Measurements from ENCODE around the gene RBMXL2.

The RBMXL2 gene

DNA sequence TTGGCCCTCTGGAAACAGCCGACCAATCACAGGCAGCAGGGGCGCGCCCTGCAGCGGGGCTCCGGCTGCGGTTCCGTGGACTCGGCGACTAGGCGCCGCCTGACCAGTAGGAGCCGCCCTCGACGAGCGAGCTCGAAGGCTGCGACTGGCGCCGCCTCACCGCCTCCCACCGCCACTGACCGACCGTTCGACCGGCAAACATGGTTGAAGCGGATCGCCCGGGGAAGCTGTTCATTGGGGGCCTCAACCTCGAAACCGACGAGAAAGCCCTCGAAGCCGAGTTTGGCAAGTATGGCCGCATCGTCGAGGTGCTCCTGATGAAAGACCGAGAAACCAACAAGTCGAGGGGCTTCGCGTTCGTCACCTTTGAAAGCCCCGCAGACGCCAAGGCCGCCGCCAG is at the start of gene RBMXL2:
RBMXL2 (plus strand) TSS at position 78 of the 400 bp plus-strand sequence; CDS start at position 201, 123 bp downstream.
- DNase-seq (ENCODE audit: low spot score): no peak

DNA sequence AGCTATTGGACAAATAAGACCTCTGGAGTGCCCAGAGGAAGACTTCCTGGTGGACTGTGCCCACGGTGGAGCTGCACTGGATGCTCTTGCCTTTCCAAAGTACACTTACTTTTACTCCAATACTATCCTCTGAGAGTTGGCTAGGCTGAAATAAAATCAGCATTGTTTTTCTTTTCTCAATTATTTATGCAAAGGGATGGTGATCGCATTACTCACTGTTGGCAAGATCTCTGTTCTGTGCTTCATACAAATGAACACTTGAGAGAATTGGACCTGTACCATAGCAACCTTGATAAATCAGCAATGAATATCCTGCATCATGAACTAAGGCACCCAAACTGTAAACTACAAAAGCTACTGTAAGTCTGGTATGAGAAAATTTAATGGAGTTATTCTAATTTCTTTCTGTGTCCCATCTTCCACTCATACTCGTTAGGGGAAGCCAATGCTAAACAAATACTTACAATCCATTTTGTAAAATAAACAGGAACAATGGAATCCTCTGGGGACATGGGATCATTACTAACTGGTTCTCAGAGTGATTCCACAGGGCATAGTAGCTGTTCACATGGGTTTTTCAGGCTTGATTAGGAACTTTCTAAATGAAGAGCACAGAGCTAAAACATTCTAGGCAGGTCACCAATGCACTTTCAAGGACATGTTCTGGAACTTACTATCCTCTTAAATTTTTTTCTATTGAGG is 42.2 kb upstream of the RBMXL2 start:
- peak; percentile 5 for DNase-seq (ENCODE audit: low spot score)

- DNase-seq (ENCODE audit: low spot score): no peak
Observed at GRCh38 chr11:7050191-7050590, 38.6 kb upstream of the RBMXL2 start.

- no peak for DNase-seq (ENCODE audit: low spot score)
Observed at GRCh38 chr11:7056828-7057513, 31.8 kb upstream of the RBMXL2 start.

- DNase-seq (ENCODE audit: low spot score): no peak
Observed at GRCh38 chr11:7057641-7058040, 31.2 kb upstream of the RBMXL2 start.

GRCh38 chr11:7060868-7061267 is 27.9 kb upstream of the RBMXL2 start:
- peak; percentile 32 for DNase-seq (ENCODE audit: low spot score)

- no peak for DNase-seq (ENCODE audit: low spot score)
Observed at GRCh38 chr11:7062534-7062933, 26.3 kb upstream of the RBMXL2 start.

- no peak for DNase-seq (ENCODE audit: low spot score)
Observed at GRCh38 chr11:7072401-7073028, 16.3 kb upstream of the RBMXL2 start.

- DNase-seq (ENCODE audit: low spot score): no peak
Observed at GRCh38 chr11:7077101-7077500, 11.7 kb upstream of the RBMXL2 start.

DNA sequence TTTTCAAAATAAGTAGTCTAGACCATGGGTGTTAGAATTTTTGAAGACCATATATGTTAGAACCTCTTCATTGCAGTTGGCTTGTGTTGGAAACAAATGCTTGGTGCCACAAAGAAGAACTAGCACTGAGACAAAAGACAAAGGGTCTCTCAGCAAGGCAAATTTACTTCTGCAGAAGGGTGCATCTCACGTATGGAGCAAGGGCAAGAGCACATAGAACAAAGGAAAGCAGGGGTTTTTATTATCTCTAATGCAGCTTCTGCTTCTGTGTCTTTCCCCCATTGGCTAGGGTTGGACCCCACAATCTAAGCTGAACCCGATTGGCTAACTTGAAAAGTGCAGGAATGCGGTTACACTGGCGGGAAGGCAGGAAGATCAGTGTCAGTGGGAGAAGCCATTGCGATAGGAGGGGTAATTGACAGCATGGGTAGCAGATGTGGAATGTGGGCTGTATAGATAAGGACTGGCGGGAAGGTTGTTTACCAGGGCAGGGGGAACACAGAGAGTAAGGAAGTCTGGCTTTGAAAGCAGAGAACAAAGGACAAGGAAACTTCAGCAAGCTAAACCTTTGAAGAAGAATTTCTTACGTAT is 9.2 kb upstream of the RBMXL2 start:
- DNase-seq (ENCODE audit: low spot score): no peak

DNA sequence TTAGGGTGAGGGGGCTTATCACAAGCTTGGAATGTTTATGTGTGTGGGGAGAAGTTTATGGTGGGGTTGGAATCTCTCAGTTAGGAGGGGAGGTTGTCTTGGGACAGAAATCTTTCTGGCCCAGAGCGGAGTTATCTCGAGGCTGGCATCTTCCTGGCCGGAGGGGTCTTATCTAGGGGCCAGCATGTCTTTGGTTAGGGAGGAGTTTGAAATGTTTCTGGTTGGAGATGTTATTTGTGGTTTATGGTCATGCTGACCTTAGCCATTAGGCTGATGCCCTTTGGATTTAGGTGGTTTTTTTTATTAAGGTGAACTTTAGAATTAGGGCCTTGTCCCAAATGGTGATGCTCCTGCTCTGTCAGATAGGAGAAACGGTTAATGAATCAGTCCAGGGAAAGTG is 7.9 kb upstream of the RBMXL2 start:
- no peak for DNase-seq (ENCODE audit: low spot score)

DNA sequence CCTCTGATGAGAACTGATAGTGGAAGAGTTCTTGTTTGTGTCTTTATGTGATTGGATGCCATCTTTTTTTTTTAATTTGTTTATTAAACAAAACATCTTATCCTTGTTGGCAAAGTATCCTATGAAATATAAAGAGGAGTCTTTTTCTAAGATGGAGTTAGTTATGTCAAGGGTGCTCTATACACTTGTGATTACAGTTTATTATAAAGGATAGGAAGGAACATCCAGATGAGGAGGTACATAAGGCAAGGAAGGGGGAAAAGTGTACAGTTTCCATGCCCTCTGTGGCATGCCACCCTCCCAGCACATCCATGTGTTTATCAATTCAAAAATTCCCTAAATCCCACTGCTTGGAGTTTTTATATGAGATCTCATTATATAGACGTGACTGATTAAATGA is 7.4 kb upstream of the RBMXL2 start:
- DNase-seq (ENCODE audit: low spot score): no peak

- DNase-seq (ENCODE audit: low spot score): no peak
Observed at GRCh38 chr11:7089328-7090251, 792 bp downstream of the RBMXL2 start.

GRCh38 chr11:7098235-7098832 is 9.5 kb downstream of the RBMXL2 start:
- peak; percentile 65 for DNase-seq (ENCODE audit: low spot score)

DNA sequence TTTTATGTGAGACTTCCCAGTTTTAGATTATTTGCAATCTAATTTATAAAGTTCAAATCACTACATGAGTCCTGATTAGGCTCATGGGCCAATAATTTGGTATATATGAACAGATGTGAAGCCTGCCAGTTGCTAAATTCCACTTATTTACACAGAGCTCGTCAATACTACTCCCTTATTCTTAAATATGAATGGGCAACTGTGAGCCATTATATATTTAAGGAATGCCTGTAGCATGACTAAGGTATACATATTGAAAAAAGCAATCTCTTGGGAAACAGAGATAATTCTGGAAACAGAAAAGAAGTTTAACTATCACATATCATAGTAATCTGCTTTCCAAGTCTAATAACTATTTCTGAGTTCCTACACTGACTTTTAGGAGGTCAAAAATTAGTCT is 27.0 kb downstream of the RBMXL2 start:
- no peak for DNase-seq (ENCODE audit: low spot score)

DNA sequence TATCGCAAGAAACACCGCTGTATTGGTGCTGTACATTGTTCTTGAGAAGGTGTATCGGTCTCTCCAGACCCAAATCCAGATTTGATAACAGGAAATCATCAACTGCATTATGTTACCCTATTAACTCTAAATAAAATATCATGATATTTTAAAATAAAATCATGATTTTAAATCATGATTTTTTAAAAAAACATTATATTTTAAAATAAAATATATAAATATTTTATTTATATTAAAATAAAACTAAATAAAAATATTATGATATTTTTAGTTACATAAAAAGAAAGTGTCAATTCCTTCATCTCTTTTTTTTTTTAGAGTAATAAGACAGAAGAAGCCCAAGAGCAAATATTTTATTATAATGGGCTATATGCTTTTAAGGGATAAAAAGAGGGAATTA is 27.6 kb downstream of the RBMXL2 start:
- no peak for DNase-seq (ENCODE audit: low spot score)

DNA sequence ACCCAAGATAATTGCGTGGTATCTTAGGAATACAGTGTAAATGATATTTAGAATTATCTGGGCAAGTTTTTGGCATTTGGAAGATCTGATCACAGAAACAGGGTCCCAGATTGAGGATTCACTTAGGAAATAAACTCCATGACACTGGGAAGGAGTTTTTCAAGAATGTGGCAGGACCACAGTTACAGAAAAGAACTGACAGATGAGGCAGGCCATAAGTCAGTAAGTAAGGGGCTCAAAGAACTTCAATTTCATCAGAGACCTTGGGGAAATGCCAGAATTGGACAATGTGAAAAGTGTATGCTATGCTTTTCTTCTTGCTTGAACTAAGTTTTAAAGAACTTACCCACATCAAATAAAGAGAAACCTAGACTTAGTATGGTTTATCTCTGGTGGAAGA is 49.3 kb downstream of the RBMXL2 start:
- no peak for DNase-seq (ENCODE audit: low spot score)
